Peyer's patch (tissue), 4 donors: ENCODE measurements around the gene NR6A1. TPM values are rescaled to one million over a fixed set of nuclear protein-coding genes. Genes with fewer than 3 reads are reported as not detected.

ENCODE experiments used
- DNase-seq, 3 donors: peaks; one replicate each; pipeline ENCODE4 v3.0.0-alpha.2; 2017 to 2019
- H3K27ac ChIP-seq, 4 donors: fragments of 200-600 bp; sonication (generic); one replicate each; pipeline ENCODE4 v1.5.1; 2016 to 2019
- H3K27me3 ChIP-seq, 2 donors: fragments of 200-600 bp; sonication (generic); one replicate each; pipeline ENCODE4 v1.5.1; 2019
- H3K36me3 ChIP-seq, 3 donors: fragments of 200-600 bp; sonication (generic); one replicate each; pipeline ENCODE4 v1.5.1; 2016 to 2019
- H3K4me1 ChIP-seq, 4 donors: fragments of 200-600 bp; sonication (generic); one replicate each; pipeline ENCODE4 v1.5.1; 2016 to 2019
- H3K4me3 ChIP-seq, 4 donors: fragments of 200-600 bp; sonication (generic); 1 replicate in 3 of 4; 2 replicates in 1 of 4; pipeline ENCODE4 v1.5.1; 2016 to 2019; ENCODE audit warnings: mild to moderate bottlenecking in 1 of 4
- H3K9me3 ChIP-seq, 4 donors: fragments of 200-600 bp; sonication (generic); one replicate each; pipeline ENCODE4 v1.5.1; 2016 to 2019; ENCODE audit warnings: mild to moderate bottlenecking in 1 of 4
- CTCF ChIP-seq, 6 experiments: fragments of 450-650 bp in 4 of 6; fragments of 200-600 bp in 2 of 6; sonication (generic) in 1 of 6; IDR thresholded peaks; one replicate each; pipeline ENCODE4 v1.5.1; 2017 to 2019; ENCODE audit warnings: antibody characterized with exemption in 6 of 6, mild to moderate bottlenecking in 3 of 6, moderate library complexity in 1 of 6
- POLR2A ChIP-seq, 2 donors: fragments of 450-650 bp; IDR thresholded peaks; one replicate each; pipeline ENCODE4 v1.5.1; 2017; ENCODE audit warnings: antibody characterized with exemption in 2 of 2, mild to moderate bottlenecking in 2 of 2, moderate library complexity in 2 of 2
- total RNA-seq, 4 donors: library from RNA; depleted of rRNA; stranded (reverse); fragments of >200 nt; gene quantifications; one replicate each; pipeline ENCODE4 v1.1.0, GENCODE V29; 2016

Gene NR6A1
- total RNA-seq, 4 donors from 2014 or later = 10.7 to 43.0 (median 28.1) TPM

GRCh38 chr9:124757616-124758015, 13.5 kb downstream of the NR6A1 start:
- Histone ChIP-seq H3K27me3 (no peaks in the 10 kb centered on the region), H3K4me1 (no peaks in the 10 kb centered on the region), H3K9me3 (no peaks in the 10 kb centered on the region), H3K27ac (no peak overlapping the region), H3K4me3 (no peak overlapping the region), H3K36me3 (no peaks in the 10 kb centered on the region)
- TF ChIP-seq CTCF (IDR thresholded peaks at IDR 0.05) (no peak), POLR2A (IDR thresholded peaks at IDR 0.05) (no peak)
- no peak for DNase-seq

DNA sequence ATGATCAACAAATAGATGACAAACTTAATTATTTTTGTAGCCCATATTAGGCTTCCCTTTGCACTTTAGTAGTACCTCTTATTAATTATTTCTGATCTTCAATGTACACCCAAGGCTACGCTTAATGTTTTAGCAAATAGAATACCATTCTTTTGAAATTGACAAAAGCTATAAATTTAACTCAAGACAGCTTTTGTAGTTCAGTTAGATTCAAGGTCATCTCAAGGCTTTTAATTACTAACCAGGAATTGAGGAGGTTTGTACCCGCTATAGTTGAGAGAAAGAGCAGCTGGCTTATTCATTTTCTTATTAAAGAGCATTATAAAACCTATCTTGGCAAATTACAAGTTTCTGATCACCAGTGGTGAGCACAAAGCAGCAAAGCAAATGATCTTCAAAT, 15.1 kb downstream of the NR6A1 start:
- DNase-seq = no peak
- Histone ChIP-seq H3K27me3 (no peaks in the 10 kb centered on the region), H3K4me1 (no peaks in the 10 kb centered on the region), H3K27ac (no peak overlapping the region), H3K36me3 (no peaks in the 10 kb centered on the region), H3K9me3 (no peaks in the 10 kb centered on the region), H3K4me3 (no peak overlapping the region)
- TF ChIP-seq POLR2A (IDR thresholded peaks at IDR 0.05) (no peak), CTCF (IDR thresholded peaks at IDR 0.05) (no peak)

- no peak for TF ChIP-seq POLR2A (IDR thresholded peaks at IDR 0.05)
- TF ChIP-seq CTCF (IDR thresholded peaks at IDR 0.05) = no peak
- H3K36me3 ChIP-seq = no peaks in the 10 kb centered on the region
- H3K9me3 ChIP-seq = no peaks in the 10 kb centered on the region
- no peak overlapping the region for H3K27ac ChIP-seq
- no peaks in the 10 kb centered on the region for H3K27me3 ChIP-seq
- DNase-seq = no peak
- no peak overlapping the region for H3K4me3 ChIP-seq
- H3K4me1 ChIP-seq = no peaks in the 10 kb centered on the region
Observed at GRCh38 chr9:124755061-124755460, 16.1 kb downstream of the NR6A1 start.

GRCh38 chr9:124754289-124754688, 16.8 kb downstream of the NR6A1 start:
- DNase-seq = no peak
- Histone ChIP-seq H3K4me3 (no peak overlapping the region), H3K9me3 (no peaks in the 10 kb centered on the region), H3K27me3 (no peaks in the 10 kb centered on the region), H3K4me1 (no peaks in the 10 kb centered on the region), H3K36me3 (no peaks in the 10 kb centered on the region), H3K27ac (no peak overlapping the region)
- TF ChIP-seq CTCF (IDR thresholded peaks at IDR 0.05) (peak in 3 of 6 experiments; percentile 60 to 64 (median 62)), POLR2A (IDR thresholded peaks at IDR 0.05) (no peak)

DNA sequence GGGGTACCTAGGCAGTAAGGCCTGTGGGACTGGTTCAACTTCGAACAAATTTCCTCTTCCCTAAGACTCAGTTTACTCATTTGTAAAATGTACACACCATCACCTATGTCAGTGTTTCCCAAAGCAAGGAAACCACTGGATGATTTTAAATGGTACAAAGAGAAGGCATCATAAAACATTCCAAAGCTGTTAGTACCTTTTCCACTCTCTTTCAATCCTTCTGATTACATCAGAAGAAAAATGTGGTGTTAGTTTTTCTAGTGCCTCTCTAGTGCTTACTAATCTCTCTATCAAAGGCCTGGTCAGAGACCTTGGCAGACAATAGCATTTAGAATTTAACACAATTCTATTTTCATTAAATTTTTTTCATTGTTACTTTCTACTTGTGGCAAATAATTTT, 18.1 kb downstream of the NR6A1 start:
- no peak overlapping the region for H3K27ac ChIP-seq
- DNase-seq = no peak
- H3K4me1 ChIP-seq = no peaks in the 10 kb centered on the region
- no peaks in the 10 kb centered on the region for H3K27me3 ChIP-seq
- TF ChIP-seq POLR2A (IDR thresholded peaks at IDR 0.05) = no peak
- no peak for TF ChIP-seq CTCF (IDR thresholded peaks at IDR 0.05)
- H3K36me3 ChIP-seq = no peaks in the 10 kb centered on the region
- no peak overlapping the region for H3K4me3 ChIP-seq
- H3K9me3 ChIP-seq = no peaks in the 10 kb centered on the region

- Histone ChIP-seq H3K4me3 (no peak overlapping the region), H3K4me1 (no peaks in the 10 kb centered on the region), H3K9me3 (no peaks in the 10 kb centered on the region), H3K36me3 (no peaks in the 10 kb centered on the region), H3K27ac (no peak overlapping the region), H3K27me3 (no peaks in the 10 kb centered on the region)
- no peak for DNase-seq
- no peak for TF ChIP-seq CTCF (IDR thresholded peaks at IDR 0.05)
- TF ChIP-seq POLR2A (IDR thresholded peaks at IDR 0.05) = no peak
Observed at GRCh38 chr9:124749781-124750180, 21.3 kb downstream of the NR6A1 start.
